Right atrium auricular region (tissue), 2 donors: ENCODE measurements around the gene PLK3. TPM values are rescaled to one million over a fixed set of nuclear protein-coding genes. Genes with fewer than 3 reads are reported as not detected.
A peak's percentile ranks its signal among the peaks of the same experiment; 100 is the strongest.
"Not testable (repeated sequence)": the region's sequence is repeated elsewhere in the genome, so short reads cannot be mapped to it uniquely, and the experiment has no call there.

ENCODE experiments used
- DNase-seq: peaks from one replicate; pipeline ENCODE4 v3.0.0-alpha.2; 2019; ENCODE audit warnings: low spot score
- H3K27ac ChIP-seq, 2 donors: fragments of 200-600 bp; sonication (generic); 1 replicate in 1 of 2; 2 replicates in 1 of 2; pipeline ENCODE4 v1.5.1; 2016 to 2019
- H3K27me3 ChIP-seq, 2 donors: fragments of 200-600 bp; sonication (generic); one replicate each; pipeline versions ENCODE4 v1.5.1 to v1.6.0; 2017 to 2019
- H3K36me3 ChIP-seq: fragments of 200-600 bp; sonication (generic); one replicate; pipeline ENCODE4 v1.5.1; 2016
- H3K4me1 ChIP-seq, 2 donors: fragments of 200-600 bp; sonication (generic); one replicate each; pipeline versions ENCODE4 v1.5.1 to v1.6.0; 2017 to 2019
- H3K4me3 ChIP-seq, 2 donors: fragments of 200-600 bp; sonication (generic); 1 replicate in 1 of 2; 2 replicates in 1 of 2; pipeline ENCODE4 v1.5.1; 2017 to 2019; ENCODE audit warnings: mild to moderate bottlenecking in 1 of 2, moderate library complexity in 1 of 2
- H3K9me3 ChIP-seq, 2 donors: fragments of 200-600 bp; sonication (generic); one replicate each; pipeline ENCODE4 v1.5.1; 2019
- total RNA-seq, 2 donors: library from RNA; depleted of rRNA; stranded (reverse); fragments of >200 nt; gene quantifications; one replicate each; pipeline ENCODE4 v1.1.0, GENCODE V29; 2016
- TF ChIP-seq, protein P1 (sequence below), 2 donors: fragments of 200-600 bp; sonication (generic); IDR thresholded peaks; one replicate each; pipeline ENCODE4 v1.5.1; 2019; ENCODE audit warnings: antibody characterized with exemption in 2 of 2

Gene PLK3
- total RNA-seq, 2 donors from 2014 or later = 9.1 to 10.8 TPM

DNA sequence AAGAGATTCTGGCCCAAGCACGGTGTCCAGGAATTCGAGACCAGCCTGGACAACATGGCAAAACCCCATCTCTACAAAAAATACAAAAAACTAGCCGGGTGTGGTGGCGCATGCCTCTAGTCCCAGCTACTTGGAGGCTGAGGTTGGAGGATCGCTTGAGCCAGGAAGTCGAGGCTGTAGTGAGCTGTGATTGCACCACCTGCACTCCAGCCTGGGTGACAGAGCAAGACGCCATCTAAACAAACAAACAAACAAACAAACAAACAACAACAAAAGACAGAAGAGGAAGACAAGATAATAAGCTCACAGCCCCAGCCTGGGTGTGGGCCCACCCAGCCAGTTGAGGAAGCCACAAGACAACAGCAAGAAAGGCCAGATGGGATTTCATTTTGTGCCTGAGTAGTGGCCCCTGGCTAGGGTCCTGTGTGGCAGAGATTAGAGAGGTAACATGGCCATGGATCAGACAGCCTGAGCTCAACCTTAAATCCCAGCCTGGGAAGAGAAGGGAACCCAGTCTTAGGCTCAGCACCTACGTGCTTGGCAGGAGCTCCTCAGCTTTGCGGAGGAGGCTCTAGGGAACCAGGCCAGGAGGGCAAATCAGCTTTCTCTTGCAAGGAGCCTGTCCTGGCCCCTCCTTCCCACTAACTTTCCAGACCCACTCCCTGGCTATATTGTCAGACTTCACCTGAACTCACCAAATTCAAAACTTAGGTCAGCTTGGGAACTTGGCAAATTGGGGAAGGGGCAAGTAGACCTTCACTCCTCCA is 7.3 kb upstream of the PLK3 start:
- H3K27ac ChIP-seq = no peak overlapping the region
- no peak for DNase-seq

DNA sequence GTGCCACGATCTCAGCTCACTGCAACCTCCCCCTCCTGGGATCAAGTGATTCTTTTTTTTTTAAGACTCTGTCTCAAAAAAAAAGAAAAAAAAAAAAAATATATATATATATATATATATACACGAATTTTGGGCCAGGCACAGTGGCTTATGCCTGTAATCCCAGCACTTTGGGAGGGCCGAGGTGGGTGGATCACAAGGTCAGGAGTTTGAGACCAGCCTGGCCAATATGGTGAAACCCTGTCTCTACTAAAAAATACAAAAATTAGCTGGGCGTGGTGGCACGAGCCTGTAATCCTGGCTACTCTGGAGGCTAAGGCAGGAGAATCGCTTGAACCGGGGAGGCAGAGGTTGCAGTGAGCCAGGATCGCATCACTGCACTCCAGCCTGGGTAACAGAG is 2.3 kb upstream of the PLK3 start:
- DNase-seq, H3K36me3 ChIP-seq, H3K4me3 ChIP-seq, H3K9me3 ChIP-seq, H3K27me3 ChIP-seq, H3K27ac ChIP-seq: not testable (repeated sequence)
- peaks cover 0 to 23% of the 10 kb centered on the region in 2 donors for H3K4me1 ChIP-seq

More for the DNA sequence above, 7.3 kb upstream of the PLK3 start:
- no peaks in the 10 kb centered on the region for H3K36me3 ChIP-seq
- H3K9me3 ChIP-seq = no peaks in the 10 kb centered on the region
- TF ChIP-seq, protein P1, sequence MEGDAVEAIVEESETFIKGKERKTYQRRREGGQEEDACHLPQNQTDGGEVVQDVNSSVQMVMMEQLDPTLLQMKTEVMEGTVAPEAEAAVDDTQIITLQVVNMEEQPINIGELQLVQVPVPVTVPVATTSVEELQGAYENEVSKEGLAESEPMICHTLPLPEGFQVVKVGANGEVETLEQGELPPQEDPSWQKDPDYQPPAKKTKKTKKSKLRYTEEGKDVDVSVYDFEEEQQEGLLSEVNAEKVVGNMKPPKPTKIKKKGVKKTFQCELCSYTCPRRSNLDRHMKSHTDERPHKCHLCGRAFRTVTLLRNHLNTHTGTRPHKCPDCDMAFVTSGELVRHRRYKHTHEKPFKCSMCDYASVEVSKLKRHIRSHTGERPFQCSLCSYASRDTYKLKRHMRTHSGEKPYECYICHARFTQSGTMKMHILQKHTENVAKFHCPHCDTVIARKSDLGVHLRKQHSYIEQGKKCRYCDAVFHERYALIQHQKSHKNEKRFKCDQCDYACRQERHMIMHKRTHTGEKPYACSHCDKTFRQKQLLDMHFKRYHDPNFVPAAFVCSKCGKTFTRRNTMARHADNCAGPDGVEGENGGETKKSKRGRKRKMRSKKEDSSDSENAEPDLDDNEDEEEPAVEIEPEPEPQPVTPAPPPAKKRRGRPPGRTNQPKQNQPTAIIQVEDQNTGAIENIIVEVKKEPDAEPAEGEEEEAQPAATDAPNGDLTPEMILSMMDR (IDR thresholded peaks at IDR 0.05) = no peak
- no peaks in the 10 kb centered on the region for H3K4me1 ChIP-seq
- no peak overlapping the region for H3K4me3 ChIP-seq
- no peaks in the 10 kb centered on the region for H3K27me3 ChIP-seq

- Histone ChIP-seq H3K27ac (peak overlapping the region in 1 of 2 donors; percentile 89), H3K27me3 (no peaks in the 10 kb centered on the region), H3K36me3 (peaks cover 13% of the 10 kb centered on the region), H3K4me1 (peaks cover 0 to 31% of the 10 kb centered on the region in 2 donors), H3K9me3 (no peaks in the 10 kb centered on the region), H3K4me3 (no peak overlapping the region)
- DNase-seq = no peak
- TF ChIP-seq, protein P1 (IDR thresholded peaks at IDR 0.05) = no peak
These were observed 1.5 kb upstream of the PLK3 start for GRCh38 chr1:44798481-44799365.

DNA sequence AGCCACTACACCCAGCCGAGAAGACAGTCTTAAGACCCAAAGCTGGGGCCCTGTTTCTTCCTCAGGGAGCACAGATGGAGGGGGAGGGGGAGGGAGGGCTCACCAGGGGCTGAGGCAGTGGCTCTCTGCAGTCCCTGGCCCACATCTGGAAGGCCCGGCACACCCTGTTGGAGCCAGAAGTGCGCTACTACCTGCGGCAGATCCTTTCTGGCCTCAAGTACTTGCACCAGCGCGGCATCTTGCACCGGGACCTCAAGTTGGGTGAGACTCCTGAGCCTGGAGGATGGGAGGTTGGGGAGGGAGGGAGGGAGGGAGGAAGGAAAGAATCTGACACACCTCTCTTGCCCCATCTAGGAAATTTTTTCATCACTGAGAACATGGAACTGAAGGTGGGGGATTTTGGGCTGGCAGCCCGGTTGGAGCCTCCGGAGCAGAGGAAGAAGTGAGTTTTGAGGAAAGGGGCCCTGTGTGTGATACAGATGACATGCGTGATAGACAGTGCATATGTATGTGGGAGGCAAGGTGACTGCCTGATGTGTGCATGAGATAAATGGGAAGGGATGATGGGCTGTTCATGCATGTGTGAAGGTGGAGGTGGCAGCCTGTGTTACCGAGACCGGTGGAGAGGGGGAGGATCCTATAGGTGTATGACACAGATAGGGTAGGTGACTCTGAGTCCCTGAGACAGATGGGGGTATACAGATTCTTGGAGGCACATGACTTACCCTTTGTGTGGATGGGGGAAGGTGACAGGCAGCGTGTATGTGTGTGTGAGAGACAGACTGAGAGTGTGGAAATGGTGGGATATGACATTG is 1.5 kb downstream of the PLK3 start:
- peaks cover 0 to 57% of the 10 kb centered on the region in 2 donors for H3K4me1 ChIP-seq
- H3K27me3 ChIP-seq = no peaks in the 10 kb centered on the region
- H3K36me3 ChIP-seq = peaks cover 43% of the 10 kb centered on the region
- DNase-seq = no peak
- no peaks in the 10 kb centered on the region for H3K9me3 ChIP-seq
- TF ChIP-seq, protein P1 (IDR thresholded peaks at IDR 0.05) = no peak
- peak overlapping the region; percentile 78 to 92 for H3K4me3 ChIP-seq
- H3K27ac ChIP-seq = peak overlapping the region; percentile 61 to 93

DNA sequence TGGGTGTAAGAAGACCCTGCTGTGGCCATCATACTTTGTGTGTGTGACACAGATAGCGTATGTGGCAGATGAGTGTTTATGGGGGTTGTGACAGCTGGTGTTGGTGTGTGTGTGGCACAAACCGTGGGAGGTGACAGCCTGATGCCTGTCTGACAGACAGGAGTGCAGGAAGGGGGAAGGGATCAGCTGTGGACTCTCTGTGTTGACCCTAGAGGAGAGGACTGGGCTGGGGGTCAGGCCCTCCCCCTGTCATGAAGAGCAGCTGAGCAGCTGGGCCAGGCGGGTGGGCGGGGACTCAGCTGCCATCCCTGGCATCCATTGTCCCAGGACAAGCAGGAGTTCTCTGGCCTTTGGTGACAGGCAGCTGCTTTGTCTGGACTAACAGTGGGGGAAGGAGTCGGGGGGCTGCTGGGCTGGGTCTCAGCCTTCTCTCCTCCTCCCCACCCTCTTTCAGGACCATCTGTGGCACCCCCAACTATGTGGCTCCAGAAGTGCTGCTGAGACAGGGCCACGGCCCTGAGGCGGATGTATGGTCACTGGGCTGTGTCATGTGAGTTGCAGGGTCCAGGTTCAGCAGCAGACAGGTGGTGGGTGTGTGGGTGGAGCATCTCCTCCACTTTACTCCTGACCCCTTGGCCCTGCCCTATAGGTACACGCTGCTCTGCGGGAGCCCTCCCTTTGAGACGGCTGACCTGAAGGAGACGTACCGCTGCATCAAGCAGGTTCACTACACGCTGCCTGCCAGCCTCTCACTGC is 2.3 kb downstream of the PLK3 start:
- H3K9me3 ChIP-seq = no peaks in the 10 kb centered on the region
- TF ChIP-seq, protein P1 (IDR thresholded peaks at IDR 0.05) = no peak
- H3K4me3 ChIP-seq = peak overlapping the region; percentile 78 to 92
- H3K4me1 ChIP-seq = peaks cover 0 to 65% of the 10 kb centered on the region in 2 donors
- peak overlapping the region; percentile 61 to 93 for H3K27ac ChIP-seq
- peaks cover 44% of the 10 kb centered on the region for H3K36me3 ChIP-seq
- H3K27me3 ChIP-seq = no peaks in the 10 kb centered on the region
- DNase-seq = no peak
